ENCODE data around the gene SRL. TPM values are rescaled to one million over a fixed set of nuclear protein-coding genes. Genes with fewer than 3 reads are reported as not detected.

SRL gene
- total and polyA plus RNA-seq, 5 experiments from 2014 or later = not detected

DNA sequence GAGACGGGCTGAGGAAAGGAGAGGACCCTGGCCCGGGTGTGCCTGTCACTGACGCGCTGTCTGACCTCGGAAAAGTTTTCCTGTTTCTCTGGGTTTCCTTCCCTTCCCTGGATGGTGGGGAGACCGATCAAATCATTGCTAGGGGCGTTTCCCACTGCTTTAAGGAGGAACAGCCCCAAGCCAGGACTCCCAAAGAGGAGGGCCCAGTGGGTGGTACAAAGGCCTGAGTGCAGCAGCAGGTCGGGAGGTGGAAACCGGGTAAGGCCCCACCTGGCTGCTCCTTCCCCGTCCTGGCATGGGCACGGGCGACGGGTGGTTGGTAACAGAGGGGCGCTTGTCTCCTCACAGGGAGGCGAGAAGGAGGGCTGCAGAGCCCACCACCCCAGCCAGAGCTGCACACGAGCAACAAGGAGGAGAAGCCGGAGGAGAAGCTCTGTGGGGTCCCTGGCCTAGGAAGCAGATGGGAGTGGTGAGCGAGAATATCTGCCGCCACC, 2.2 kb downstream of the SRL start:
- DNase-seq (no peak), ATAC-seq (no peak)
- Mint-ChIP-seq H3K27ac (no peak overlapping the region), H3K36me3 (no peaks in the 10 kb centered on the region), H3K4me3 (no peak overlapping the region), H3K4me1 (peaks cover 0 to 6% (median 0%) of the 10 kb centered on the region in 4 donors), H3K27me3 (peaks cover 7 to 25% (median 16%) of the 10 kb centered on the region in 5 donors), H3K9me3 (peaks cover 0 to 1% (median 0%) of the 10 kb centered on the region in 9 donors)
- POLR2A ChIA-PET = no interaction called here

DNA sequence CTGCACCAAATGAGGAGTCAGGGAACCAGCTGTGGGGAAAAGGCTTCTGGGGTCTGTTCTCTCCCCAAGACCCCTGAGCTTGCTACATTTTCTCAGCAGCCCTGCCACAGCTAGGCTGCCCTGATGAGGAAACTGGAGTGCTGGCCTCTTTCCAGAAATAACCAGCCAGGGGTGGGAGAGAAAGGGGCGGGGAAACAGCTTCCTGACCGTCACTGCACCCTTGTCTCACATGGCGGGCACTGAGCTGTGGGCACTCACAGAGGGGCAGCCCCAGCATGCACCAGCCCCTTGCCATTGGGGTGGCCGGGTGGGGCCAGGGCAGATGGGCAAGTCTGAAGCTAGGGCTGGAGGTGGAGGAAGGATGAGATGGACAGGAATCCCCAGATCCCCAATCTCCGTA, 2.9 kb downstream of the SRL start:
- Mint-ChIP-seq H3K27ac (peak overlapping the region in 1 of 10 donors; percentile 50), H3K4me1 (peaks cover 0 to 6% (median 0%) of the 10 kb centered on the region in 4 donors), H3K27me3 (peaks cover 7 to 25% (median 17%) of the 10 kb centered on the region in 5 donors), H3K4me3 (no peak overlapping the region), H3K36me3 (no peaks in the 10 kb centered on the region), H3K9me3 (peaks cover 0 to 1% (median 0%) of the 10 kb centered on the region in 9 donors)
- DNase-seq (no peak), ATAC-seq (no peak)
- POLR2A ChIA-PET = interaction anchor here (0.6 kb wide), 1 partner anchor 107 kb away, joined by 4 read pairs; no protein-coding TSS in a partner anchor

DNA sequence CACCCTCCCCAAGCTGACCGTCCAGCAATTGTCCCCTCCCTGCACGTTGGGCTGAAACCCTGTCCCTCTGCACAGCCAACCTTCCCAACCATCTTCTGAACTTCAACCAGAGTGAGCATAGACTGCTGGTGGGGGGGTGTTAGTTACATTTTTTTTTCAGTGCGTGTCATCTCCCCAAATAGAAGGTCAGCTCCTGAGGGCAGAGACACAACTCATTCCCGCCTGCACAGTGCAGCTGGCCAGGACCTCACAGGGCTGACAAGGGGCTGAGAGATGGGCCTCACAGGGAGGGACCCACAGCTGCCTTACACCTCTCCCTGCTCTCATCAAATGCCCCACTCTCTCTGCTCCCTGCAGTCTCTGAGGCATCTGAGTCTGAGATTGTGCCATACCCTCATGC, 8.4 kb downstream of the SRL start:
- DNase-seq = no peak
- H3K27me3 Mint-ChIP-seq = peaks cover 7 to 26% (median 25%) of the 10 kb centered on the region in 5 donors
- H3K27ac Mint-ChIP-seq = no peak overlapping the region
- ATAC-seq = no peak
- POLR2A ChIA-PET = no interaction called here
- H3K4me1 Mint-ChIP-seq = peaks cover 0 to 6% (median 0%) of the 10 kb centered on the region in 4 donors
- peaks cover 0 to 6% (median 0%) of the 10 kb centered on the region in 9 donors for H3K9me3 Mint-ChIP-seq
- H3K36me3 Mint-ChIP-seq = peaks cover 0 to 7% (median 0%) of the 10 kb centered on the region in 3 donors
- H3K4me3 Mint-ChIP-seq = no peak overlapping the region

DNA sequence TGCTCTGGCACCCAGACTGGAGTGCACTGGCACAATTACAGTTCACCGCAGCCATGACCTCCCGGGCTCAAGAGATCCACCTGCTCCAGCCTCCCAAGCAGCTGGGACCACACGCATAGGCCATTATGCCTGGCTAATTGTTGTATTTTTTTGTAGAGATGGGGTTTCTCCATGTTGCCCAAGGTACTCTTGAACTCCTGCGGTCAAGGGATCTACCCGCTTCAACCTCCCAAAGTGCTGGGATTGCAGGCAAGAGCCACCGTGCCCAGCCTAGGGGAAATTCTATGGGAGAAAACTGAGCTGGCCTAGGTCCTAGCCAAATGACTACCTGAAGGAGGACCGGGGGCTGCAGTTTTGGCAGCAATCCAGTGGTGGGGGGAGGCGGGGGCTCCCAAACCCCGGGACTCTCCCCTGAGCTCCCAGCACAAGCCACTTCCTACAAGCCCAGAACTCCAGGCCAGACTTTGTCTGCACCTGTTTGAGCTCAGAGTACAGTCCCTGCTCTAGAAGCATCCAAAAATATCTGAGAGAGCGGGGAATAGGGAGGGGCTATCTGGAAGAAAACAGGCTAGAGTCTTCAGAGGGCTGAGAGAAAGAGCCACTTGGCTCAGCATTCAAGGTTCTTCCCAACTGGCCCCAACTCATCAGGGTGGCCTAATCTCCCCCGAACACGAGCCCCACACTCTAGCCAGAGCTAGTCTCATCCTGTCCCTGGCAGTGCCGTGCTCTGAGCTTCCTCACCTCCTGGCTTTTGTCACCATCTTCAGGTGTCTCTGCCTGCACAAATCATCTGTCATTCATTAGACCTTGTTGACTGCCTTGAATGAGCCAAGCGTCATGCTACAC, 9.1 kb downstream of the SRL start:
- Mint-ChIP-seq H3K4me3 (no peak overlapping the region), H3K27me3 (peaks cover 7 to 23% (median 20%) of the 10 kb centered on the region in 5 donors), H3K4me1 (peaks cover 0 to 4% (median 0%) of the 10 kb centered on the region in 4 donors), H3K9me3 (peaks cover 0 to 6% (median 0%) of the 10 kb centered on the region in 9 donors), H3K27ac (no peak overlapping the region), H3K36me3 (peaks cover 0 to 7% (median 0%) of the 10 kb centered on the region in 3 donors)
- ATAC-seq = no peak
- POLR2A ChIA-PET = no interaction called here
- no peak for DNase-seq

DNA sequence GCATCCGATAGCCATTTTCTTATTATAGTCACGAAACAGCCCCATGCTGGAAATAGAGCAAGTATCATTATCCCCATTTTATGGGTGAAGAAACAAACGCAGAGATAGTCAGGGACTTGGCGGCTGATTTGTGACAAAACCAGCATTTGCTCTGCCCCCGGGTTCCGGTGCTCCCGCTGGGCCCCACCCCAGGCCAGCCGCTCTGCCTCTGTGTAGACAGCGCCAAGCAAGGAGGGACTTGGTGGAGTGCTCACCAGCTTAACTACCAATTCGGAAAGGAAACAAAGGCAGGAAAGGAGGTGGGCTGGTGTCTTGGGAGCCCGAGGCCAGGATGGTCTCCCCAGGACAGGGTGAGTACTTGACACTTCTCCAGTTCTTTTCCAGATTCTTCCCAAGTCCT, 10.0 kb downstream of the SRL start:
- ATAC-seq = no peak
- H3K27ac Mint-ChIP-seq = no peak overlapping the region
- POLR2A ChIA-PET = no interaction called here
- H3K27me3 Mint-ChIP-seq = peaks cover 2 to 15% (median 11%) of the 10 kb centered on the region in 5 donors
- H3K9me3 Mint-ChIP-seq = peaks cover 0 to 6% (median 0%) of the 10 kb centered on the region in 9 donors
- peaks cover 0 to 7% (median 0%) of the 10 kb centered on the region in 3 donors for H3K36me3 Mint-ChIP-seq
- peaks cover 0 to 2% (median 0%) of the 10 kb centered on the region in 4 donors for H3K4me1 Mint-ChIP-seq
- no peak for DNase-seq
- H3K4me3 Mint-ChIP-seq = no peak overlapping the region

DNA sequence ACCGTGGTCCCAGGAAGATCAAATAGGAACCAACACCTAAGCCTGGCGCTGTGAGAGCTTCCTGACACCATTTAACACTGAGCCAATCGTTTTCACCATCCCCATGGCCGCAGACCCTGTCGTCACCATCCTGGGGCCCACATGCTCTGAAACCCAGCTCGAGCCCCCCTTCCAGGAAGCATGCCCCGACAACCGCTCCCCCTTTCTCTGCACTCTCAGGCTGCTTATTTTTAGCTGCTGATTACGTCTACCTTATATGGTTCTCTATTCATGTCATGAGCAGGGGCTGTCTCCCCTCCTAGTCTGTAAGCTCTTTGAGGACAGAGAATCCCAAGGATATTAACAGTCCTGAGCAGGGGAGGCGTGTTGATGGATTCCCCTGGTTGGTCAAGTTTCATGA, 10.5 kb downstream of the SRL start:
- DNase-seq (no peak), ATAC-seq (no peak)
- POLR2A ChIA-PET = no interaction called here
- peaks cover 2 to 15% (median 10%) of the 10 kb centered on the region in 5 donors for H3K27me3 Mint-ChIP-seq
- H3K27ac Mint-ChIP-seq = no peak overlapping the region
- H3K4me1 Mint-ChIP-seq = peaks cover 0 to 2% (median 0%) of the 10 kb centered on the region in 4 donors
- H3K36me3 Mint-ChIP-seq = peaks cover 0 to 7% (median 0%) of the 10 kb centered on the region in 3 donors
- H3K4me3 Mint-ChIP-seq = no peak overlapping the region
- peaks cover 0 to 6% (median 0%) of the 10 kb centered on the region in 9 donors for H3K9me3 Mint-ChIP-seq

DNA sequence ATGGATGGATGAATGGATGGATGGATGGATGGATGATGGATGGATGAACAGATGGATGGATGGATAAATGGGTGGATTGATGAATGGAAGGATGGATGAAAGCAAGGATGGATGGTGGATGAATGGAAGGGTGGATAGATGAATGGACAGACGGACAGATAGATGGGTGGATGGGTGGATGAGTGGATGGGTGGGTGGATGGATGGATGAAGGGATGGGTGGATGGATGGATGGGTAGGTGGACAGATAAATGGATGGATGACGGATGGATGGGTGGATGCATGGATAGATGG, 14.9 kb downstream of the SRL start:
- H3K4me3 Mint-ChIP-seq = no peak overlapping the region
- H3K4me1 Mint-ChIP-seq = no peaks in the 10 kb centered on the region
- no peaks in the 10 kb centered on the region for H3K36me3 Mint-ChIP-seq
- ATAC-seq (no peak), DNase-seq (no peak)
- H3K27me3 Mint-ChIP-seq = peaks cover 0 to 4% (median 0%) of the 10 kb centered on the region in 5 donors
- POLR2A ChIA-PET = no interaction called here
- no peaks in the 10 kb centered on the region for H3K9me3 Mint-ChIP-seq
- no peak overlapping the region for H3K27ac Mint-ChIP-seq

DNA sequence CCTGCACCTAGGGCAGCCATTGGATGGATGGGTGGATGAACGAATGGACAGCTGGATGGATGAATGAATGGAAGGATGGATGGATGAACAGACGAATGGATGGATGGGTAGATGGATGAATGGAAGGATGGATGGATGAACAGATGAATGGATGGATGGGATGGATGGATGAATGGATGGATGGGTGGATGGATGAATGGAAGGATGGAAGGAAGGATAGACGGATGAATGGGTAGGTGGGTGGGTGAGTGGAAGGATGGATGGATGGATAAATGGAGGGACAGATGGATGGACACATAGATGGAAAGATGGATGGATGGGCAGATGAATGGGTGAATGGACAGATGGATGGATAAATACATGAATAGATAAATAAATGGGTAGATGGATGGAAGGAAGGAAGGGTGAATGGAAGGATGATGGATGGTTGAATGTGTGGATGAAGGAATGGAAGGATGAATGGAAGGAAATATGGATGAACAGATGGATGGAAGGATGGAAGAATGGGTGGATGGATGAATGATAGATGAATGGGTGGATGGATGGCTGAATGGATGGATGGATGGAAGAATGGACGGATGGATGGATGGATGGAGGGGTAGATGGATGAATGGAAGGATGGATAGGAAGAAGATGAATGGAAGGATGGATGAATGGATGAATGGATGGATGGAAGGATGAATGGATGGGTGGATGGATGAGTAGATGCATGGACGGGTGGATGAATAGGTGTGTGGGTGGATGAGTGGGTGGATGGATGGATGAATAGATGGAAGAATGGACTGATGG, 15.4 kb downstream of the SRL start:
- no peaks in the 10 kb centered on the region for H3K4me1 Mint-ChIP-seq
- ATAC-seq = no peak
- no peaks in the 10 kb centered on the region for H3K9me3 Mint-ChIP-seq
- POLR2A ChIA-PET = no interaction called here
- H3K4me3 Mint-ChIP-seq = no peak overlapping the region
- no peak for DNase-seq
- peaks cover 0 to 4% (median 0%) of the 10 kb centered on the region in 5 donors for H3K27me3 Mint-ChIP-seq
- no peak overlapping the region for H3K27ac Mint-ChIP-seq
- no peaks in the 10 kb centered on the region for H3K36me3 Mint-ChIP-seq

DNA sequence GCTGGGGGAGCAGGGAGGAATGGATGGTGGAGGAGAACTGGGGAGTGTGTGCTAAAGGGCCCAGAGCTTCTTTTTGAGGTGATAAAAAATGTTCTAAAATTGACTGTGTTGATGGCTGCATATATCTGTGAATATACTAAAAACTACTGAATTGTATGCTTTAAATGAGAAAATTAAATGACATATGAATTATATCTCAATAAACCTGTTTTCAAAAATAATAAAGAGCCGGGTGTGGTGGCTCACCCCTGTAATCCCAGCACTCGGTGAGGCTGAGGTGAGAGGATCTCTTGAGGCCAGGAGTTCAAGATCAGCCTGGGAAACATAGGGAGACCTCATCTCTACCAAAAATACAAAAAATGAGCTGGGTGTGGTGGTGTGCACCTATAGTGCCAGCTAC, 16.8 kb downstream of the SRL start:
- no peaks in the 10 kb centered on the region for H3K9me3 Mint-ChIP-seq

DNA sequence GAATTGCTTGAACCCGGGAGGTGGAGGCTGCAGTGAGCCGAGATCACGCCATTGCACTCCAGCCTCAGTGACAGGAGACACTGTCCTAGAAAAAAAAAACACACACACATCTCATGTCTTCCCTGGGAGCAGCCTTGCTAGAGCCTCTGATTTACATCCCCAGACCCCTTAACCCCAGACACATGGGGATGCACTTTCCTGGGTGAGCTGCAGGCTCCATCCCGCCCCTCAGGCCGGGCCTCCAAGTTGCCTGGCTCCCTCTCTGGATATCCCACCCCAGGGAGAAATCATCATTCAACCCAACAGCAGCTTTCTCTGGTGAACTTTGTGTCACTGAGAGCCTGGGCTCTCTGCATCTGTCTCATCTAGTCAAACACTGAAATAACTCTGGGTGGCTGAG, 21.5 kb downstream of the SRL start:
- Mint-ChIP-seq H3K36me3 (no peaks in the 10 kb centered on the region), H3K4me1 (no peaks in the 10 kb centered on the region), H3K27ac (no peak overlapping the region), H3K27me3 (peaks cover 0 to 4% (median 0%) of the 10 kb centered on the region in 5 donors), H3K9me3 (no peaks in the 10 kb centered on the region), H3K4me3 (no peak overlapping the region)
- no peak for DNase-seq
- ATAC-seq = no peak
- POLR2A ChIA-PET = no interaction called here

More for the DNA sequence above, 16.8 kb downstream of the SRL start:
- Mint-ChIP-seq H3K27me3 (peaks cover 0 to 4% (median 0%) of the 10 kb centered on the region in 5 donors), H3K4me3 (no peak overlapping the region), H3K36me3 (no peaks in the 10 kb centered on the region), H3K27ac (no peak overlapping the region), H3K4me1 (no peaks in the 10 kb centered on the region)
- ATAC-seq = no peak
- POLR2A ChIA-PET = no interaction called here
- DNase-seq = no peak

DNA sequence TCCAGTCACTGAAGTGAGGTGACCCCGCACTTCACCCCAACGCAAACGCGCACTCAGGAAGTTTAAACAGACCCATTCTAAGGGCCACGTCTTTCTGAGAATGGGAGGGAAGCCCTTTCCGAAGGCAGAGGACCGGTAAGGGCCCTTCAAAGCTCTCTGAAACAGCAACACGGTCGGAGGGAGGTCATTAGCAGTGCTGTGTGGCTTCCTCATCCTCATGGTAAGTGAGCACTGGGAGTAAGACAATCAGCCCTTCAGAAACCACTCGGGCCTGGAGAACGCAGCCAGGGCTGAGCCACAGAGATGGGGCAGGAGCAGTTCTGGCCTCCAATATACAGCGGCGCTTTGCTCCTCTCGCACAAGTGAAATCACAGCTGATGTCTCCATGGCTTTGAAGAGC, 23.7 kb downstream of the SRL start:
- ATAC-seq = no peak
- H3K27ac Mint-ChIP-seq = no peak overlapping the region
- H3K4me3 Mint-ChIP-seq = no peak overlapping the region
- no peaks in the 10 kb centered on the region for H3K4me1 Mint-ChIP-seq
- no peaks in the 10 kb centered on the region for H3K36me3 Mint-ChIP-seq
- POLR2A ChIA-PET = no interaction called here
- no peaks in the 10 kb centered on the region for H3K9me3 Mint-ChIP-seq
- peaks cover 0 to 4% (median 0%) of the 10 kb centered on the region in 5 donors for H3K27me3 Mint-ChIP-seq
- no peak for DNase-seq

DNA sequence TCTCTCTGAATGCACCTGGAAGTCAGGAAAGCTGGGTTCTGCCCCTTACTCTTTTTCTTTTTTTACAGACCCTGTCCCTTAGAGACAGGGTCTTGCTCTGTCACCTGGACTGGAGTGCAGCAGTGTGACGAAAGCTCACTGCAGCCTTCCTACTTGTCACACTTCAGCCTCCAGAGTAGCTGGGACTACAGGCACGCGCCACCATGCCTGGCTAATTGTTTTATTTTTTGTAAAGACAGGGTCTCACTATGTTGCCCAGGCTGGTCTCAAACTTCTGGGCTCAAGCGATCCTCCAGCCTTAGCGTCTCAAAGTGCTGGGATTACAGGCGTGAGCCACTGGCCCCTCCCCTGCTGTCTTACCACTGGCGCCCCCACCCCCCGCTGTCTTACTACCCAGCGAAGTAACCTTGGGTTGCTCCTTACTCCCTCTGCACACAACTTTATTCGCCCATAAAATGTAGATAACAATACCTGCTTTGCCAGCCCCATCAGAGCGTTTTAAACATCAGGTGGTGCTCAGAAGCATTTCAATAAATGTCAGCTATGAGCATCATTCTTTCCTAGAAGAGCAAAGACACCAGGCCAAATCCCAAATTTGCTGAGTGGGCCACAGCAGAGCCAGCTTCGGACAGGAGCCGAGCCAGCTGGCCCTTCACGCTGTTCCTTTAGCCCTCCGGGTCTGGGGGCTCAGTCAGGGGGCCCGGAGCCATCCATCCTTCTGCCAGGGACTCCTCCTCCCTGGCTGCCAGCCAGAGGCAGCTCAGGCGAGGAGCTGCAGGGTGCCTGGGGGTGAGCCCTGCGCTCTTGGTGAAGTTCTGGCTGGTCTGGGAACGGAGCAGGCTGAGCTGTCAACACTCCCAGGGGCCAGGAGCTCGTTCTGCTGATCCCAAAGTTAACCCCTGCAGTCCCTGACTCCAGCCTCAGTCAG, 24.4 kb downstream of the SRL start:
- no peaks in the 10 kb centered on the region for H3K9me3 Mint-ChIP-seq
- no peaks in the 10 kb centered on the region for H3K36me3 Mint-ChIP-seq
- H3K27me3 Mint-ChIP-seq = peaks cover 0 to 4% (median 0%) of the 10 kb centered on the region in 5 donors
- DNase-seq = no peak
- no peak overlapping the region for H3K27ac Mint-ChIP-seq
- POLR2A ChIA-PET = no interaction called here
- H3K4me1 Mint-ChIP-seq = peaks cover 0 to 2% (median 0%) of the 10 kb centered on the region in 4 donors
- no peak for ATAC-seq
- H3K4me3 Mint-ChIP-seq = no peak overlapping the region
